SK-N-SH (cell line): ENCODE data around the gene ADCY1.

Source experiments
- CTCF ChIP-seq: fragments of 200-600 bp; sonication (generic); IDR thresholded peaks from 2 replicates; pipeline ENCODE4 v1.6.1; 2017; ENCODE audit warnings: antibody characterized with exemption, mild to moderate bottlenecking, moderate library complexity
- EP300 ChIP-seq, 2 experiments: IDR thresholded peaks; 2 replicates each; pipeline versions ENCODE4 v1.4.0 to v1.6.1; 2012; ENCODE audit warnings: borderline replicate concordance in 1 of 2, low read depth in 1 of 2, low read length in 1 of 2
- EZH2phosphoT487 ChIP-seq: fragments of 200-600 bp; sonication (generic); IDR thresholded peaks from 2 replicates; pipeline ENCODE4 v1.6.1; 2017; ENCODE audit warnings: low read depth, mixed run types, mild to moderate bottlenecking, antibody characterized with exemption, moderate library complexity, borderline replicate concordance
- MAX ChIP-seq: IDR thresholded peaks from 2 replicates; pipeline ENCODE4 v1.4.0; 2012; ENCODE audit warnings: low read depth
- MEF2A ChIP-seq: IDR thresholded peaks from 2 replicates; pipeline ENCODE4 v1.4.0; 2012; ENCODE audit warnings: low read depth, borderline replicate concordance
- RAD21 ChIP-seq: IDR thresholded peaks from 2 replicates; pipeline ENCODE4 v1.6.1; 2012; ENCODE audit warnings: mild to moderate bottlenecking, low read length
- REST ChIP-seq: IDR thresholded peaks from 2 replicates; pipeline ENCODE4 v1.6.1; 2012; ENCODE audit warnings: mild to moderate bottlenecking, low read depth, low read length, moderate library complexity
- TCF12 ChIP-seq: IDR thresholded peaks from 2 replicates; pipeline ENCODE4 v1.4.0; 2012

GRCh38 chr7:45662540-45663166, 88.5 kb downstream of the ADCY1 start:
- no peak for TF ChIP-seq MEF2A
- TF ChIP-seq CTCF = no peak
- no peak for TF ChIP-seq EZH2phosphoT487
- no peak for TF ChIP-seq MAX
- TF ChIP-seq RAD21 = no peak
- no peak for TF ChIP-seq TCF12
- no peak for TF ChIP-seq REST
- TF ChIP-seq EP300 (IDR thresholded peaks at IDR 0.05; ENCODE audit: borderline replicate concordance in 1 of 2, low read depth in 1 of 2, low read length in 1 of 2) = no peak
